Neural cell (in vitro differentiated cells): ENCODE data around the gene KRTAP10-4. TPM values are rescaled to one million over a fixed set of nuclear protein-coding genes. Genes with fewer than 3 reads are reported as not detected.

Source experiments
- H2AFZ ChIP-seq: fragments of 200-600, 300-800 bp; sonication (generic), shearing (Covaris generic); 2 replicates; pipeline ENCODE4 v1.6.0; 2014; ENCODE audit warnings: low read depth, mild to moderate bottlenecking, antibody characterized with exemption, low read length, moderate library complexity
- H3F3A ChIP-seq: fragments of 200-600 bp; shearing (Covaris generic); 2 replicates; pipeline ENCODE4 v1.6.1; 2016; ENCODE audit warnings: mild to moderate bottlenecking, moderate library complexity, mixed read lengths, antibody characterized with exemption, low read length; ENCODE audit not compliant: insufficient read depth, poor library complexity, severe bottlenecking
- H3K27ac ChIP-seq: fragments of 200-600, 300-800 bp; sonication (generic), shearing (Covaris generic); 2 replicates; pipeline ENCODE4 v1.5.1; 2014; ENCODE audit warnings: mild to moderate bottlenecking, low read length, moderate library complexity
- H3K27me3 ChIP-seq: fragments of 300-800, 200-600 bp; sonication (generic), shearing (Covaris generic); 2 replicates; pipeline ENCODE4 v1.6.0; 2014; ENCODE audit warnings: mild to moderate bottlenecking, low read depth, low read length, moderate library complexity; ENCODE audit not compliant: insufficient read depth
- H3K36me3 ChIP-seq: fragments of 300-800, 200-600 bp; sonication (generic), shearing (Covaris generic); 2 replicates; pipeline ENCODE4 v1.5.1; 2014; ENCODE audit warnings: mild to moderate bottlenecking, antibody characterized with exemption, low read length, moderate library complexity; ENCODE audit not compliant: insufficient read depth
- H3K4me2 ChIP-seq: fragments of 300-800, 200-600 bp; sonication (generic), shearing (Covaris generic); 2 replicates; pipeline ENCODE4 v1.6.0; 2014; ENCODE audit warnings: mild to moderate bottlenecking, low read length
- H3K4me3 ChIP-seq: fragments of 300-800, 200-600 bp; sonication (generic), shearing (Covaris generic); 2 replicates; pipeline ENCODE4 v1.5.1; 2014; ENCODE audit warnings: mild to moderate bottlenecking, low read length, moderate library complexity
- H3K79me2 ChIP-seq: fragments of 200-600 bp; shearing (Covaris generic); replicated peaks from 2 replicates; pipeline ENCODE4 v1.6.0; 2014; ENCODE audit warnings: mild to moderate bottlenecking, low read length, moderate library complexity; ENCODE audit not compliant: insufficient read depth
- H3K9ac ChIP-seq: fragments of 300-800, 200-600 bp; sonication (generic), shearing (Covaris generic); 2 replicates; pipeline ENCODE4 v1.6.1; 2016; ENCODE audit warnings: mild to moderate bottlenecking, low read length, mixed read lengths
- H3K9me2 ChIP-seq: fragments of 200-600 bp; shearing (Covaris generic); 2 replicates; pipeline ENCODE4 v1.6.1; 2016; ENCODE audit warnings: mild to moderate bottlenecking, low read length, mixed read lengths; ENCODE audit not compliant: insufficient read depth
- H3K9me3 ChIP-seq: fragments of 200-600, 300-800 bp; sonication (generic), shearing (Covaris generic); 2 replicates; pipeline ENCODE4 v1.6.1; 2016; ENCODE audit warnings: mild to moderate bottlenecking, mixed run types, low read length, moderate library complexity, mixed read lengths
- H4K20me1 ChIP-seq: fragments of 200-600 bp; shearing (Covaris generic); 2 replicates; pipeline ENCODE4 v1.6.1; 2016; ENCODE audit warnings: mild to moderate bottlenecking, mixed run types; ENCODE audit not compliant: insufficient read depth
- CTCF ChIP-seq: fragments of 450-650 bp; IDR thresholded peaks from 2 replicates; pipeline ENCODE4 v1.5.1; 2014; ENCODE audit warnings: antibody characterized with exemption, mild to moderate bottlenecking, moderate library complexity; ENCODE audit not compliant: poor library complexity, severe bottlenecking
- EP300 ChIP-seq: fragments of 450-650 bp; conservative IDR thresholded peaks from 2 replicates; pipeline ENCODE4 v1.6.1; 2014; ENCODE audit warnings: antibody characterized with exemption, mild to moderate bottlenecking, moderate library complexity; ENCODE audit not compliant: poor library complexity, severe bottlenecking
- EZH2 ChIP-seq: fragments of 200-600, 300-800 bp; shearing (Covaris generic), sonication (generic); IDR thresholded peaks from 2 replicates; pipeline ENCODE4 v1.6.1; 2014; ENCODE audit warnings: antibody characterized with exemption, low read length, borderline replicate concordance, mild to moderate bottlenecking; ENCODE audit not compliant: insufficient read depth, poor library complexity, severe bottlenecking
- MXI1 ChIP-seq: fragments of 450-650 bp; conservative IDR thresholded peaks from 2 replicates; pipeline ENCODE4 v1.6.1; 2014; ENCODE audit warnings: antibody characterized with exemption, mild to moderate bottlenecking; ENCODE audit not compliant: poor library complexity, severe bottlenecking
- POLR2AphosphoS5 ChIP-seq: IDR thresholded peaks from 2 replicates; pipeline ENCODE4 v1.6.1; 2012
- RAD21 ChIP-seq: fragments of 450-650 bp; conservative IDR thresholded peaks from 2 replicates; pipeline ENCODE4 v1.6.1; 2014; ENCODE audit warnings: antibody characterized with exemption, mild to moderate bottlenecking, moderate library complexity
- REST ChIP-seq: IDR thresholded peaks from 2 replicates; pipeline ENCODE4 v1.6.1; 2012; ENCODE audit warnings: borderline replicate concordance
- SMC3 ChIP-seq: fragments of 450-650 bp; conservative IDR thresholded peaks from 2 replicates; pipeline ENCODE4 v1.6.1; 2014; ENCODE audit warnings: antibody characterized with exemption, mild to moderate bottlenecking, moderate library complexity; ENCODE audit not compliant: poor library complexity
- TAF1 ChIP-seq: IDR thresholded peaks from 2 replicates; pipeline ENCODE4 v1.6.1; 2012; ENCODE audit warnings: low read depth
- polyA plus RNA-seq: library from polyadenylated mRNA; depleted of rRNA; stranded (reverse); fragments of >200 nt; gene quantifications from 2 replicates; pipeline ENCODE4 v1.2.3, GENCODE V29; 2014

Gene KRTAP10-4
- polyA plus RNA-seq, 1 donor from 2014 or later: not detected

- Histone ChIP-seq H3F3A (no peaks in the 10 kb centered on the region), H3K79me2 (no peaks in the 10 kb centered on the region), H3K36me3 (no peaks in the 10 kb centered on the region), H3K9me3 (no peaks in the 10 kb centered on the region), H3K9me2 (no peaks in the 10 kb centered on the region), H3K27ac (no peak overlapping the region), H3K4me2 (no peak overlapping the region), H3K27me3 (no peaks in the 10 kb centered on the region), H2AFZ (no peak overlapping the region), H4K20me1 (no peaks in the 10 kb centered on the region), H3K9ac (no peak overlapping the region), H3K4me3 (no peak overlapping the region)
- TF ChIP-seq SMC3: no peak
- no peak for TF ChIP-seq EZH2
- TF ChIP-seq CTCF: no peak
- TF ChIP-seq REST: no peak
- no peak for TF ChIP-seq POLR2AphosphoS5
- TF ChIP-seq EP300: no peak
- TF ChIP-seq RAD21: no peak
- TF ChIP-seq TAF1: no peak
- TF ChIP-seq MXI1: no peak
Observed at GRCh38 chr21:44534688-44535087, 38.8 kb upstream of the KRTAP10-4 start.

- TF ChIP-seq TAF1 (no peak), REST (no peak), POLR2AphosphoS5 (no peak), RAD21 (no peak), EP300 (no peak), MXI1 (no peak), SMC3 (no peak), CTCF (no peak), EZH2 (no peak)
- H3K27me3 ChIP-seq: no peaks in the 10 kb centered on the region
- H3K79me2 ChIP-seq: no peaks in the 10 kb centered on the region
- no peaks in the 10 kb centered on the region for H3K36me3 ChIP-seq
- no peaks in the 10 kb centered on the region for H3F3A ChIP-seq
- no peak overlapping the region for H3K9ac ChIP-seq
- no peak overlapping the region for H3K4me3 ChIP-seq
- H3K9me2 ChIP-seq: no peaks in the 10 kb centered on the region
- H3K4me2 ChIP-seq: no peak overlapping the region
- no peaks in the 10 kb centered on the region for H3K9me3 ChIP-seq
- H3K27ac ChIP-seq: no peak overlapping the region
- H2AFZ ChIP-seq: no peak overlapping the region
- no peaks in the 10 kb centered on the region for H4K20me1 ChIP-seq
Observed at GRCh38 chr21:44535963-44536362, 37.6 kb upstream of the KRTAP10-4 start.
